GM10248 (cell line): Measurements from ENCODE around the gene A1CF.
"Not testable (repeated sequence)": the region's sequence is repeated elsewhere in the genome, so short reads cannot be mapped to it uniquely, and the experiment has no call there.

Experiments used
- CTCF ChIA-PET: fragments of 300-600 bp; sonication (Branson Sonifier 250); formaldehyde crosslinking; extraction: SDS; loops from one replicate; lab custom pipeline; 2021; ENCODE audit warnings: antibody characterized with exemption; lab: Yijun Ruan, JAX
- POLR2A ChIA-PET: fragments of 350-650 bp; sonication (Branson Sonifier 250); formaldehyde crosslinking; extraction: SDS; loops from one replicate; lab custom pipeline; 2020; ENCODE audit warnings: antibody characterized with exemption; lab: Yijun Ruan, JAX
- DNase-seq: peaks from one replicate; pipeline ENCODE4 v3.0.0; 2012; ENCODE audit errors: extremely low spot score
- TF ChIP-seq, protein P1 (sequence below): IDR thresholded peaks from 2 replicates; pipeline ENCODE4 v1.5.1; 2012; ENCODE audit warnings: mild to moderate bottlenecking, low read depth; ENCODE audit errors: extremely low read depth, missing control alignments, control extremely low read depth

The A1CF gene, protein sequence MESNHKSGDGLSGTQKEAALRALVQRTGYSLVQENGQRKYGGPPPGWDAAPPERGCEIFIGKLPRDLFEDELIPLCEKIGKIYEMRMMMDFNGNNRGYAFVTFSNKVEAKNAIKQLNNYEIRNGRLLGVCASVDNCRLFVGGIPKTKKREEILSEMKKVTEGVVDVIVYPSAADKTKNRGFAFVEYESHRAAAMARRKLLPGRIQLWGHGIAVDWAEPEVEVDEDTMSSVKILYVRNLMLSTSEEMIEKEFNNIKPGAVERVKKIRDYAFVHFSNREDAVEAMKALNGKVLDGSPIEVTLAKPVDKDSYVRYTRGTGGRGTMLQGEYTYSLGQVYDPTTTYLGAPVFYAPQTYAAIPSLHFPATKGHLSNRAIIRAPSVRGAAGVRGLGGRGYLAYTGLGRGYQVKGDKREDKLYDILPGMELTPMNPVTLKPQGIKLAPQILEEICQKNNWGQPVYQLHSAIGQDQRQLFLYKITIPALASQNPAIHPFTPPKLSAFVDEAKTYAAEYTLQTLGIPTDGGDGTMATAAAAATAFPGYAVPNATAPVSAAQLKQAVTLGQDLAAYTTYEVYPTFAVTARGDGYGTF

DNA sequence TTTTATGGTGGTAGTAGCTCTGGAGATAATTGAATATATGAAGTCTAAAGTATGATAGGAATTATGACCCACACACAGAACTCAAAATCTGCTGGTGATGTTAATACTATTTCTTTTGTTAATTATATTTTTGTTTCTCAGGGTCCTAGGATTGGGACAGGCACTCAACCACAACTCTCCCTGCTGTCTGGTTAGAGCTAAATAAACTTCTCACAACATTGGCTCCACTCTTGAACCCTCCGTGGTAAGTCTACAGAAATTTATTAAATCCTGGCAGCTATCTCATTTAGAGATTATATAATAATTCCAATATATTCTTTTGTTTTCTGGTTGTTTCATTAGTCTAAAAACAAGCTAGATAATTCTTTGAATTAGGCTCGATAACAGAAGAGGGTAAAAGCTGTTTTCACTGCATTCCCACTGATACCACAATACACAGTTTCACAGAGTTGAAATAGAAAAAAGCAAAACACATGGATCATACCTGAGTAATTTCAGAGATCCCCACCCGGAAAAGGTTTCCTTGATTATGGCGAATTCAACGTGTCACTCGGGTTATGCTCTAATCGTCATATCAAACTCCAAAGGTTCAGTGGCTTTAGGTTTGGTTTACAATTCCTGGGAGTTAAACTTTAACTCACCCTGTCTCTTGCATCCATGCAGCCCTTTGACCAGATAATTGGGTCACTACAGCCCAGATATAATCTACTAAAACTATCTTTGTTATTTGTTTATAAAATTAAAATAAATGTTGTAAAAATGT is at the start of gene A1CF:
TSS of gene A1CF (minus strand) at position 531 of the 763 bp plus-strand sequence. CDS start 25,687 bp downstream, outside the sequence.
- DNase-seq = no peak
- CTCF ChIA-PET = interaction anchor here (0.9 to 1.3 kb wide), 4 partner anchors 9 to 30 kb away, joined by 3 read pairs; no protein-coding TSS in a partner anchor
- POLR2A ChIA-PET = no interaction called here
- TF ChIP-seq, protein P1, sequence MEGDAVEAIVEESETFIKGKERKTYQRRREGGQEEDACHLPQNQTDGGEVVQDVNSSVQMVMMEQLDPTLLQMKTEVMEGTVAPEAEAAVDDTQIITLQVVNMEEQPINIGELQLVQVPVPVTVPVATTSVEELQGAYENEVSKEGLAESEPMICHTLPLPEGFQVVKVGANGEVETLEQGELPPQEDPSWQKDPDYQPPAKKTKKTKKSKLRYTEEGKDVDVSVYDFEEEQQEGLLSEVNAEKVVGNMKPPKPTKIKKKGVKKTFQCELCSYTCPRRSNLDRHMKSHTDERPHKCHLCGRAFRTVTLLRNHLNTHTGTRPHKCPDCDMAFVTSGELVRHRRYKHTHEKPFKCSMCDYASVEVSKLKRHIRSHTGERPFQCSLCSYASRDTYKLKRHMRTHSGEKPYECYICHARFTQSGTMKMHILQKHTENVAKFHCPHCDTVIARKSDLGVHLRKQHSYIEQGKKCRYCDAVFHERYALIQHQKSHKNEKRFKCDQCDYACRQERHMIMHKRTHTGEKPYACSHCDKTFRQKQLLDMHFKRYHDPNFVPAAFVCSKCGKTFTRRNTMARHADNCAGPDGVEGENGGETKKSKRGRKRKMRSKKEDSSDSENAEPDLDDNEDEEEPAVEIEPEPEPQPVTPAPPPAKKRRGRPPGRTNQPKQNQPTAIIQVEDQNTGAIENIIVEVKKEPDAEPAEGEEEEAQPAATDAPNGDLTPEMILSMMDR = no peak

DNA sequence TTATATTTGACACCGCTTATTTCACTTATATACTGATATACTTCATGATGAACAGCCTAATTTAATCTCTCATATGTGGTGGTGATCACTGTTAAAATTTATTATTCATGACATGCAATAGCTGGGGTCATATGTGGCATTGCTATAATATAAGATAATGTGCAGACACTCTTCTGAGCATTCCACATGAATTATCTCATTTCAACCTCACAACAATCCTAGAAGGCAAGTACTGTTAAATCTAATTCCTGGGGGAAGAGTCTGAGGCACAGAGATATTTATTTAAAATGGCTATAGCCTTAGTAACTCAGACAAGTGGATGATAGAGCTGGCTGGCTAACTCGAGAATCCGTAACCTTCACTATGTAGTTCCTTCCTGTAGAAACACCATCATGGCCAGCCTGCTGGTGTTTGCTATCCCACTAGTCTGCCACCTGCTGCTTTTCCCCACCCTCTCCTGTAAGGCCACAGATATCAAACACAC is 46.6 kb upstream of the A1CF start:
- DNase-seq = no peak
- POLR2A ChIA-PET = no interaction called here
- TF ChIP-seq, protein P1 = no peak
- CTCF ChIA-PET = interaction anchor here (1.4 kb wide), 1 partner anchor 14 kb away, joined by 3 read pairs; no protein-coding TSS in a partner anchor

DNA sequence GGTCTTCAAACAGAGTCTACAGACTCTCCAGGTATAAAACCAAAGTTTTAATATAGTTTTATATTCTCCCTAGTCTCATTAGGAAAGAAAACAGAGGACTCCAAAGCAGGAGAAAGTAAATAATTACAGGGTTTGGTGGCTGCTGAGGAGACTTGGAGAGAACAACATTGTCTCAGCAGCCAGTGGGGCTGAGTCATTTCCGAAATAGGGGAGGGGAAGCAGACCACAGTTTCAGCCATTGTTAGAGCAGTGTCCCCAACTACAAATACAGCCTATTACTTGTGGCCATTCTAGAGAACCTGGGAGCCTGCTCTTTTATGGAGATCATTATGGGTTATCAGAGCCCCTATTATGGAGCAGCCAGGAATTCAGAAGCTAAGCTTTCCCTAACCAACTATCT is 44.2 kb upstream of the A1CF start:
- POLR2A ChIA-PET = no interaction called here
- TF ChIP-seq, protein P1 = no peak
- CTCF ChIA-PET = no interaction called here
- DNase-seq = no peak

DNA sequence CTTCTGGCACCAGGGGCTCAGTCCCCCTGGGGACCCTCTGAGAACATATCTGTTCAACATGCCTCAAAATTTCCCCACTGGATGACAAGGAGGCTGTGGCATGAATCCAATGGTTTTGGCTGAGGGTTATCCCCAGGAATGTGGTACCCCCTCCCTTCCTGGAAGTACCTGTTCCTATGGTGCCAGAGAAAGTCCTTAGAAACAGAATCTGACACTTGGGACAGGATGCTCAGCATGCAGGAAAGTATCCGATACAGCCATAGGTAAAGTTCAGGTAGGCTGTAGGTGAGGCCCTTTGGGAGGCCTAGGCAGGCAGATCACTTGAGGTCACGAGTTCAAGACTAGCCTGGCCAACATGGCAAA is 42.7 kb upstream of the A1CF start:
- TF ChIP-seq, protein P1 = no peak
- no peak for DNase-seq
- ChIA-PET POLR2A (no interaction called here), CTCF (no interaction called here)

DNA sequence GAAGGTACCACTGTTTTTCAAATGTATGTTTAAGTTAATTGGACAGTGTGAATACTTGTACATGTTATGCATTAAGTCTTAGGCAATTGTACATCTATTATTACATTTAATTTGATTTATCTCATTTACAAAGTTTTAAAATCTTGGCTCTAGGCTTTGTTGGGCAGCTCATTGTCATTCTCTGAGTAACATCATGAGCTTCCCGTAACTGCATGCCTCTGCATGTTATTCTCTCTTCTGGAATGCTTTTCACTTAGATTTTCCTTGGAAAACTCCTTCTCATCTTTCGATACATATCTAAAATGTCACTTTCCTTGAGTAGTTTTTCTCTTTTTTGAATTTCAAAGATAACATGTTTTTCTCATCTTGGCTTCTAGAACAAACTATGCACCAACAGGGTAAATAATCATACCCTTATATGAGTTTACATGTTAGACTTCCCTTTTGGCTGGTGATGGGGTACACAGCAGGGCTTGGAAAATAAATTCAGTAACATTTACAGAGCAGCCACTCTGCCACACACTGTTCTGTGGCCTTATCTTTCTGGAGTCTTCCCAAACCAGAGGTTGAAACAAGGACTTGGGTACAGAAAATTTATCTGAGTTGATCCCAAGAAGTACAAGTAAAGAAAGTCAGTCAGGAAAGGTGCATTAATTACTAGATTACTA is 42.2 kb upstream of the A1CF start:
- DNase-seq = no peak
- CTCF ChIA-PET = interaction anchor here (1.5 kb wide), 1 partner anchor 11 kb away, joined by 4 read pairs; no protein-coding TSS in a partner anchor
- TF ChIP-seq, protein P1 = no peak
- POLR2A ChIA-PET = no interaction called here

DNA sequence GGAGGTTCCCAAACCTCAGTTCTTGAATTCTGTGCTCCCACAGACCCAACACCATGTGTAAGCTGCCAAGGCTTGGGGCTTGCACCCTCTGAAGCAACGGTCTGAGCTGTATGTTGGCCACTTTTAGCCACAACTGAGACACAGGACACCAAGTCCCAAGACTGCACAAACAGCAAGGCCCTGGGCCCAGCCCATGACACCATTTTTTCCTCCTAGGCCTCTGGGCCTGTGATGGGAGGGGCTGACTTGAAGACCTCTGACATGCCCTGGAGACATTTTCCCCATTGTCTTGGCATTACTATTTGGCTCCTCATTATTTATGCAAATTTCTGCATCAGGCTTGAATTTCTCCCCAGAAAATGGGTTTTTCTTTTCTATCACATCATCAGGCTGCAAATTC is 38.0 kb upstream of the A1CF start:
- POLR2A ChIA-PET, CTCF ChIA-PET, DNase-seq: not testable (repeated sequence)
